Endothelial cell of umbilical vein (primary cell): ENCODE data around the gene MVB12B. TPM values are rescaled to one million over a fixed set of nuclear protein-coding genes. Genes with fewer than 3 reads are reported as not detected.

ENCODE experiments used
- BruUV-seq: library from RNA; stranded (reverse); fragments of 400-500 nt; replicated peaks from 2 replicates; lab custom pipeline; 2021; lab: Mats Ljungman, UMichigan
- CTCF ChIA-PET: fragments of 300-600, 350-600 bp; sonication (Branson Sonifier 250); formaldehyde crosslinking; loops from one replicate; lab custom pipeline; 2021; ENCODE audit warnings: antibody characterized with exemption, inconsistent platforms; lab: Charles Lee
- POLR2A ChIA-PET: fragments of 300-600, 350-600 bp; sonication (Branson Sonifier 250); formaldehyde crosslinking; loops from one replicate; lab custom pipeline; 2021; ENCODE audit warnings: antibody characterized with exemption, inconsistent platforms; lab: Charles Lee
- DNase-seq: peaks from one replicate; pipeline ENCODE4 v3.0.0-alpha.2; 2011; ENCODE audit warnings: low read depth, low spot score
- FAIRE-seq: peaks from 2 replicates; lab custom pipeline; 2011; peaks lifted over from hg19 to GRCh38; lab: Jason Lieb, UNC
- H2AFZ ChIP-seq: 2 replicates; pipeline ENCODE4 v1.6.0; 2012; ENCODE audit warnings: low read depth, low read length, control low read depth, inconsistent platforms
- H3K27ac ChIP-seq: 2 replicates; pipeline ENCODE4 v1.5.1; 2011; ENCODE audit warnings: low read depth, mild to moderate bottlenecking, control low read depth, low read length, moderate library complexity; ENCODE audit not compliant: insufficient read depth
- H3K27me3 ChIP-seq, 2 experiments: 2 replicates each; pipeline versions ENCODE4 v1.6.0 to v1.6.1; 2011; ENCODE audit warnings: low read length in 2 of 2, mixed read lengths in 1 of 2; ENCODE audit not compliant: control insufficient read depth in 2 of 2, insufficient read depth in 2 of 2
- H3K36me3 ChIP-seq, 2 experiments: 2 replicates in 1 of 2; 3 replicates in 1 of 2; pipeline ENCODE4 v1.5.1; 2011; ENCODE audit warnings: low read length in 2 of 2, mild to moderate bottlenecking in 1 of 2, moderate library complexity in 1 of 2; ENCODE audit not compliant: control insufficient read depth in 2 of 2, insufficient read depth in 2 of 2; ENCODE audit errors: extremely low read depth in 1 of 2
- H3K4me1 ChIP-seq: 3 replicates; pipeline ENCODE4 v1.5.1; 2011; ENCODE audit warnings: mild to moderate bottlenecking, low read length; ENCODE audit not compliant: control insufficient read depth, insufficient read depth; ENCODE audit errors: extremely low read depth
- H3K4me2 ChIP-seq: 2 replicates; pipeline ENCODE4 v1.6.1; 2011; ENCODE audit warnings: low read length, control low read depth, mixed read lengths; ENCODE audit not compliant: insufficient read depth
- H3K4me3 ChIP-seq, 3 experiments: fragments of 200-600 bp in 1 of 3; sonication (generic), shearing (Covaris generic) in 1 of 3; replicated peaks in 1 of 3; 2 replicates each; pipeline ENCODE4 v1.5.1; 2011 to 2016; ENCODE audit warnings: control low read depth in 3 of 3, low read length in 3 of 3, mild to moderate bottlenecking in 2 of 3, inconsistent platforms in 1 of 3, low read depth in 1 of 3, moderate library complexity in 1 of 3; ENCODE audit not compliant: insufficient read depth in 1 of 3
- H3K79me2 ChIP-seq: 2 replicates; pipeline ENCODE4 v1.6.0; 2012; ENCODE audit warnings: low read length, inconsistent platforms; ENCODE audit not compliant: control insufficient read depth, insufficient read depth
- H3K9ac ChIP-seq: replicated peaks from 2 replicates; pipeline ENCODE3; 2011; ENCODE audit warnings: low read length, control low read depth; ENCODE audit not compliant: insufficient read depth; ENCODE audit errors: extremely low read depth
- H3K9me1 ChIP-seq: replicated peaks from 3 replicates; pipeline ENCODE4 v1.6.0; 2011; ENCODE audit warnings: mild to moderate bottlenecking, low read length; ENCODE audit not compliant: control insufficient read depth, insufficient read depth; ENCODE audit errors: extremely low read depth
- H3K9me3 ChIP-seq: replicated peaks from 2 replicates; pipeline ENCODE4 v1.5.1; 2012; ENCODE audit warnings: low read length, inconsistent platforms; ENCODE audit not compliant: control insufficient read depth, insufficient read depth
- H4K20me1 ChIP-seq: replicated peaks from 2 replicates; pipeline ENCODE3; 2011; ENCODE audit warnings: mild to moderate bottlenecking, low read length; ENCODE audit not compliant: control insufficient read depth, insufficient read depth; ENCODE audit errors: extremely low read depth
- CTCF ChIP-seq, 2 donors: IDR thresholded peaks; 1 replicate in 1 of 2; 2 replicates in 1 of 2; pipeline ENCODE4 v1.5.1; 2011; ENCODE audit warnings: low read length in 2 of 2, mild to moderate bottlenecking in 2 of 2, moderate library complexity in 2 of 2, control low read depth in 1 of 2, inconsistent platforms in 1 of 2, low read depth in 1 of 2; ENCODE audit not compliant: insufficient read depth in 1 of 2; ENCODE audit errors: extremely low read depth in 1 of 2
- EZH2 ChIP-seq: IDR thresholded peaks from 2 replicates; pipeline ENCODE4 v1.6.1; 2012; ENCODE audit warnings: borderline replicate concordance, low read depth, mild to moderate bottlenecking, moderate library complexity, low read length, inconsistent platforms; ENCODE audit not compliant: severe bottlenecking
- FOS ChIP-seq: IDR thresholded peaks from 2 replicates; pipeline ENCODE4 v1.6.1; 2011; ENCODE audit warnings: mild to moderate bottlenecking, low read length, moderate library complexity, borderline replicate concordance; ENCODE audit not compliant: insufficient read depth
- GATA2 ChIP-seq: IDR thresholded peaks from 2 replicates; pipeline ENCODE4 v1.7.0; 2011; ENCODE audit warnings: low read depth, mild to moderate bottlenecking, moderate library complexity, mixed read lengths, low read length; ENCODE audit not compliant: insufficient read length, insufficient read depth
- MYC ChIP-seq: IDR thresholded peaks from one replicate; pipeline ENCODE4 v1.6.1; 2011; ENCODE audit warnings: mild to moderate bottlenecking, low read depth, low read length
- POLR2AphosphoS5 ChIP-seq: IDR thresholded peaks from 2 replicates; pipeline ENCODE4 v1.6.1; 2012; ENCODE audit warnings: low read depth, mild to moderate bottlenecking, control low read depth, low read length, moderate library complexity; ENCODE audit not compliant: insufficient read depth
- dilution Hi-C: fragments of 300-500 bp; cut with MboI; formaldehyde crosslinking; loops from one replicate; pipeline ENCODE4 v1.15.0; 2019; ENCODE audit warnings: low sequenced_read_pairs; ENCODE audit not compliant: extremely low pct_ligation_motif_present
- intact Hi-C: fragments of 100-400 bp; cut with micrococcal nuclease; formaldehyde crosslinking; loops from one replicate; pipeline ENCODE4 v1.10.0; 2022
- polyA plus RNA-seq, 4 experiments: library from polyadenylated mRNA; depleted of rRNA in 3 of 4; stranded (reverse) in 3 of 4; unstranded in 1 of 4; fragments of >200 nt; gene quantifications; 2 replicates each; pipeline versions ENCODE4 v1.2.1 to v1.2.3, GENCODE V29; 2011 to 2012; ENCODE audit warnings: missing spikeins in 1 of 4
- total RNA-seq: library from RNA; stranded (reverse); gene quantifications from 2 replicates; pipeline ENCODE4 v1.2.3, GENCODE V29; 2021

The MVB12B gene
- total and polyA plus RNA-seq, 2 donors (not counting 3 experiments of a cell fraction or from before 2014, with no cell fraction given), result 6.6 to 17.3 TPM

DNA sequence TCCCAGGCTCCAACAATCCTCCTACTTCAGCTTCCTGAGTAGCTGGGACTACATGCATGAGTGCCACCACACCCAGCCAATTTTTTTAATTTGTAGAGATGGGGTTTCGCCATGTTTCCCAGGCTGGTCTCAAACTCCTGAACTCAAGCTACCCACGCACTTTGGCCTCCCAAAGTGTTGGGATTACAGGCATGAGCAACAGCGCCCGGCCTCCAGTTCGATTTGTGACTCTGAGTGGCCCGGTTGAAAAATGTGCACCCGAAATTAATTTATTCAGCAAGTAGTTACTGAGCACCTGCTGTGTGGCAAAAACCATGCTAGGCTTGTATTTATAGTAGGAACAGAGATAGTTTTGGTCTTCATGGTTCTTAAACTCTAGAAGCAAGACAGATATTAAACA is 58.3 kb downstream of the MVB12B start:
- Histone ChIP-seq H4K20me1 (no peaks in the 10 kb centered on the region), H3K4me2 (no peak overlapping the region), H3K4me1 (peaks cover 17% of the 10 kb centered on the region), H3K27me3 (no peaks in the 10 kb centered on the region), H3K4me3 (no peak overlapping the region), H3K27ac (no peak overlapping the region), H2AFZ (no peak overlapping the region), H3K9ac (no peak overlapping the region), H3K36me3 (peaks cover 0 to 2% of the 10 kb centered on the region in 2 experiments), H3K79me2 (no peaks in the 10 kb centered on the region), H3K9me3 (no peaks in the 10 kb centered on the region), H3K9me1 (no peaks in the 10 kb centered on the region)
- FAIRE-seq (no peak), DNase-seq (no peak)
- dilution Hi-C loops, result no loop called here
- ChIA-PET POLR2A (no interaction called here), CTCF (interaction anchor here (1.9 to 3.4 kb wide), 3 partner anchors 12 to 69 kb away, joined by 4 to 48 read pairs (median 13); no protein-coding TSS in a partner anchor)
- no TSS peak for BruUV-seq
- TF ChIP-seq CTCF (IDR thresholded peaks at IDR 0.05; ENCODE audit: extremely low read depth in 1 of 2, insufficient read depth in 1 of 2, low read depth in 1 of 2, low read length in 2 of 2) (no peak), GATA2 (no peak), FOS (no peak), MYC (no peak), POLR2AphosphoS5 (no peak), EZH2 (no peak)
- intact Hi-C loops, result no loop called here
